Measurements from ENCODE around the gene IL1RL2. TPM values are rescaled to one million over a fixed set of nuclear protein-coding genes. Genes with fewer than 3 reads are reported as not detected.

Gene IL1RL2
- polyA plus RNA-seq, 3 donors = 0.10 to 0.91 (median 0.67) TPM

DNA sequence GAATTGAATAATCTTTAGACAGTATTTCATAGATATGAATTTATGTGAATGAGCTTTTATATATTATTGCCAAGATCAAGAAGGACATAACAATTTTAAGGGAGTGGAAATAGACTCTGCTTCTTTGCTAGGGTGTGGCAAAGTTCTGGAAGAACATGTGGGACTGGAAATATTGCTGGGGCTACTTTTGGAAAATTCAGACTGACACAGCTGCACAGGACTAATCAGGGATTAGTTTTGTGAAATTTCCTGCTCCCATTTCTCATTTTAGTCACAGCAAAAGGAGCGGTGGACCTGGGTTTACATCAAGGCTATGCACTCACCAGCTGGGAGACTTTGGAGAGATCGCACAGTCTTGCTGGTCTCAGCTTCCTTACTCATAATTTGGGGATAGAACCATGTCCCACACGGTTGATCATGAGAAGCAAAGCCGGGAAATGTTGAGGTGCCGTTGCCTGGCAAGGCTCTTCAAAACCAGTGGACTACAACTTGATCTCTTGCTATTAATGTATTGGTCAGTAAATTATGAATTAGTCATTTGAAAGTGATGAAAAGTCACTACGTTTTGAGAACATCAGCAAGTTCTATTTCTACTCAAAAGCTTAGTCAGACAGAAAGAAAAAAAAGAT, 42.4 kb downstream of the IL1RL2 start:
- WGBS, 3 donors = 85 to 89% (median 87%) methylated on average over 6 of the region's 6 CpGs
- no peak overlapping the region for H3K27ac ChIP-seq (ENCODE audit: low read depth, low read length)

DNA sequence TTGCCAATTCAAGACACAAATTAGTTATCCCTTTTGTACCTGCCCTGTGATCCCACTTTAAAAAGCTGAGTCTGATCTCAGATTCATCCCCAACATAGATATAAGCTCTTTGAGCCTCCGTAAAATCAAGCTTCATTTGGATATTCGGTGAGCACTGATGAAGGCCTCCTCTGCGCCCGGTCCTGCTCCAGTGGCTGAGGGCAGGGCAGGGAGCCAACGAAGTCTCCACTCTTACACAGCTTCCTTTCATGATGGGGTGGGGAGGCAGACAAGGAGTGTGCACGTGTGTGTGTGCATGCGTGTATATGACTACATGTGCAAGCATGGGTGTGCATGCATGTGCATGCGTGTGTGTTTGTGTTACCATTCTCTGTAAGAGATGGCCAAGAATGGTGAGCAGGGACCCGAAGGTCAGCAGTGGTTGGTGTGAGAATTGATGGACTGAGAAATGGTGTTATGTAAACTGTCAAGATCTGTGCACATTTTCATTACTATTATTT, 43.6 kb downstream of the IL1RL2 start:
- H3K27ac ChIP-seq (ENCODE audit: low read depth, low read length) = no peak overlapping the region
- 88 to 90% (median 90%) methylated on average over 9 of the region's 9 CpGs for WGBS, 3 donors

DNA sequence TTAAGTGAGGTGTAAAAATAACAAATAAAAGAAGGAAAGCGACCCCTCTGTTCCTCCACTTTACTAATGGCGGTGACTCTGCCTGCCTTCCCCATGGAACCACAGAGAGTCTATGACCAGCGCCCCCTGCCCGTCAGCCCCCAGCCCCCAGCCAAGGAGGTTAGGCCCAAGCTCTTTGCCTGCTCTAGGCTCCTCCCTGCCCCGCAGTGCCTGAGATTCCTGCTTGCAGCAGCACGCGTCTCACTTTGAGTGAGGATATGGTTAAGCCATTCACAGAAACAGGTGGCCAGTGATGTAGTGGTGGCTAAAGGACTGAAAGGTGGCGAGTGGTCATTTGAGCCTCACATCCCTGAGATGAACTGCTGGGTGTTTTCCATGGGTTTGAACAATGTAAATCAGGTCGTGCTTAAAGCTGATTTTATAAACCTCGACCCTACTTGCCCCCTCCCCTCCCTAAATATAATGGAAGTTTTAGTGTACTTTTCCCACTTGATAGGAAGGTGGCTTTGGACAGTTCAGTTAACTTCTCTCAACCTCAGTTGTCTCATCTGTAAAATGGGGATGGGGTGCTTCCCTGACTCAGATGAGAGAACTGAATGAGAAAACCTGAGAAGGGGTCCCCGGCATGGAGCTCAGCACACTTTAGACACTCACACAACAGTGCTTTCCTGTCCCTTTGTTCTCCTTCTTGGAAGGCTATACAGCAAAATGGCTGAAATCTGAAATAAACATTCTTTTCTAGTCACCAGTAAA, 46.5 kb downstream of the IL1RL2 start:
- 90 to 97% (median 96%) methylated on average over 11 of the region's 11 CpGs for WGBS, 3 donors
- no peak overlapping the region for H3K27ac ChIP-seq (ENCODE audit: low read depth, low read length)

DNA sequence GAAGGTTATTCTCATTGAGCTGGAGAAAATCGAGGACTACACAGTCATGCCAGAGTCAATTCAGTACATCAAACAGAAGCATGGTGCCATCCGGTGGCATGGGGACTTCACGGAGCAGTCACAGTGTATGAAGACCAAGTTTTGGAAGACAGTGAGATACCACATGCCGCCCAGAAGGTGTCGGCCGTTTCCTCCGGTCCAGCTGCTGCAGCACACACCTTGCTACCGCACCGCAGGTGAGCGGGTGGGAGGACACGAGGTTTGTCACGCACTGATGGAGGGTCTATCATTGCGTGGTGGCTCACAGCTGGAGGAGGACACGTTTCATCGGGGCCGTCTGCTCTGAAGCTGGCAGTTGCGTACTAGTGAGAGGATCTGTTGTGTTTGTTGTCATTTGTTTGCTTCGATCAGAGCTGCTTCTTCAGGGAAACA, 48.2 kb downstream of the IL1RL2 start:
- 90 to 95% (median 91%) methylated on average over 18 of the region's 18 CpGs for WGBS, 3 donors

DNA sequence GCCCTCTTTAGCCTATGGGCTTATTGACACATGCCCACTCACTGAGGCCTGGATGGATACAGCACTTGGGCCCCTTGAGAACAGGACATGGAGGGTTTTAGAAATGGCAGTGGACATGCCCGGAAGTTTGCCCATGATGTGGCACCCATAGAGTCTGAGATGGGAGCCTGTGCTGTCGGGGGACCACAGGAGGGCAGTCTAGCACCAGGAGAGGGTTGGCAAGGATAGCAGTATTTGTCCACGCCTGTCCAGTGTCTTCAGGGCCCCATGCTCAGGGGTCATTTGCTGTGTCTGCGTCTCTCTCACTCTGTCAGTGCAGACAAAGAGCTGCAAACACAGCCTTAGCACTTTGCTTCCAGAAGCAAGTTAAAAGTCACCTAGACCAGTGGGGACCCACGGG, 48.7 kb downstream of the IL1RL2 start:
- WGBS, 3 donors = 85 to 90% (median 86%) methylated on average over 5 of the region's 5 CpGs
- H3K27ac ChIP-seq (ENCODE audit: low read depth, low read length) = no peak overlapping the region

More for the DNA sequence above, 48.2 kb downstream of the IL1RL2 start:
- H3K27ac ChIP-seq (ENCODE audit: low read depth, low read length) = no peak overlapping the region

DNA sequence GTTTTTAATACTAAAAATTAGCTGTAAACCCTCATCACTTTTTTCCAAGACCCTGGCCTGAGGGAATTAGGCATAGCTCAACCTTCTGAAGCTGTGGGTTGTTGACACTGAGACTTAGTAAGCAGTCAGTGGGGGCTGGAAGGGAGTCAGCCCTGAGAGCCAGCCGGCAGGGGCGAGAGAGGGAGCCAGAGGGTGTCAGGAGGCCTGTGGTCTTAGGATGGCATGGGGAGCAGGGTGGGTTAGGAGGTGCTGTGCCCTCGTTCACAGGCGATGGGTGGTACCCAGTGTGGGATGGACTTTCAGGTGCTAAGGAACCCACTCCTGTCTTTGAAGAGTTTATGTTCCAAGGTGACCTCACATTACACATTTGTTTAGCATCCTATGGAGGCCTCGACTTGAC, 49.3 kb downstream of the IL1RL2 start:
- no peak overlapping the region for H3K27ac ChIP-seq (ENCODE audit: low read depth, low read length)
- WGBS, 3 donors = 75 to 92% (median 86%) methylated on average over 5 of the region's 5 CpGs

DNA sequence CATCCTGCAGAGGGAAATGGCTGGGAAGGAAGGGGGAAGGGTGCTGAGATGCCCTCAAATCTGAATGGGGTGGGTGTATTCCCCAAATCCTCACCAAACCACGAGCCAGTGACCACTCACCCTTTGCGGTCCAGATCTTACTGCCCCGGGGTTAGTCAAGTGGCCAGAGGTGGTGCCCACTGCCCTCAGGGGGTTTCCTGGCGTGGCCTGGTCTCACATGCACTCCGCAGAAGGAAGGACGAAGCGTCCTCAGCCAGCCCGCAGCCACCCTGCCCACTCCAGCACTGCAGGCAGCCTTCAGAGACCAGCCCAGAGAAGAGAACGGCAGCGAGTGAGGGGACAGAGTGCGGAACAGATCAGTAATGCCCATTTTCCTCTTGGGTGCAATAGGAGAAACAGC, 50.4 kb downstream of the IL1RL2 start:
- WGBS, 3 donors = 86 to 97% (median 95%) methylated on average over 11 of the region's 11 CpGs

DNA sequence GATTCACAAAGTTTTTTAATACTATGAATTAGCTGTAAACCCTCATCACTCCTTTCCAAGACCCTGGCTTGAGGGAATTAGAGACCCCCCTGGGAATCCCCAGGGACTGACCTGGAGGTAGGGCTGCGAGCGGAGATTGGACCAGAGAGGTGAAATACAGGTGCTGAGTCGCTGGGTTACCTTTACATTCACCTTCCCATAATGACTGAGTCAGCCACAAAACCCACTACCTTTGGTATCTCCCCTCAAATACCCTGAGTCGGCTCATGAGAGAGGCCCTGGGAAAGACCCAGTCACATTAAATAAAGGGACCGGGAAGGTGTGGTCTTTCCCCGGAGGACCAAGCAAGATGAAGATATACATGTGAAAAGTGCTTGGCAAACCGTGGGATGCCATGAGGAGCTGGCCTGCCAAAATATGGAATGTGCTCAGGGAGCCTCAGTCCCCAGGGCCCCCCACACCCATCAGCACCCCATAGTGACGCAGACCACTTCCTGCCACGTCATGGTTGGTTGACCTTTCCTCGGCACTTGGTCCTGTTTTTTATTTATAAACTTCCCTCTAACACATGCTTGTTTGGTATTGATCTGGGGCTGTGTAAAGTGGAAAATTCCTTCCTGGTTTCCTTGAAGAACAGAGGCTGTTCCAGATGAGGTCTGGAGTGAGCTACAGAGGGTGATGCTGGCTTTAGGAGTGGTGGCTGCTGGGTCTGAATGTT, 51.4 kb downstream of the IL1RL2 start:
- no peak overlapping the region for H3K27ac ChIP-seq (ENCODE audit: low read depth, low read length)
- 57 to 65% (median 59%) methylated on average over 10 of the region's 10 CpGs for WGBS, 3 donors

More for the DNA sequence above, 50.4 kb downstream of the IL1RL2 start:
- H3K27ac ChIP-seq (ENCODE audit: low read depth, low read length) = no peak overlapping the region

DNA sequence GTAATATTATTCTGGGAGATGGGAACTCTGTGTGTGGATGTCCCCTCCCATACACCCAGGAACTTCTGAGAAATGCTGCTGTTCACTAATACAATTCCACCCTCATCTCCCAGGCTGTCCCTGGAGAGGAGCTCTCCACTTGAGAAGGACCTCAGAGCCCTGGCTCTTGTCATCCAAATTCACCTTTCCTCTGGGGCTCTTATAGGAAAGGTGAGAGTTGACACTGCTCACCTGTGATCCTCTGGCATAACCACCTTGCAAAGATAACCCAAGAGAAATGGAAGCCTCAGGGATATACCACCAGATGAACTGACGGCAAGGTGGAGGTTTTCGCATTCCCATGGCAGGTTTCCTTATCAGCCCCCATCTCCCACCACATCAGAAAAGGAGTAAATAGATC, 52.0 kb downstream of the IL1RL2 start:
- WGBS, 3 donors = 97 to 100% (median 98%) methylated on average over 2 of the region's 2 CpGs
- H3K27ac ChIP-seq (ENCODE audit: low read depth, low read length) = no peak overlapping the region

DNA sequence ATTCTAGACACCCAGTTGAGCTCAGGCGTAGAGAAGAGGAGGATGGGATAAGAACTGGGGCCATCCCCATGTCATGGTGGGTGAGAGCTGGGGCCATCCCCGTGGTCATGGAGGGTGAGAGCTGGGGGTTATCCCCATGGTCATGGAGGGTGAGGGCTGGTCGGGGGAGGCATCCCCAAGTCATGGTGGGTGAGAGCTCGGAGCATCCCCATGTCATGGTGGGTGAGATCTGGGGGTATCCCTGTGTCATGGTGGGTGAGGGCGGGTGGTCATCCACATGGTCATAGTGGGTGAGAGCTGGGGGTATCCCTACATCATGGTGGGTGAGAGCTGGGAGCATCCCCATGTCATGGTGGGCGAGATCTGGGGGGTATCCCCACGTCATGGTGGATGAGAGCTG, 52.5 kb downstream of the IL1RL2 start:
- no peak overlapping the region for H3K27ac ChIP-seq (ENCODE audit: low read depth, low read length)
- 88 to 96% (median 96%) methylated on average over 7 of the region's 7 CpGs for WGBS, 3 donors

DNA sequence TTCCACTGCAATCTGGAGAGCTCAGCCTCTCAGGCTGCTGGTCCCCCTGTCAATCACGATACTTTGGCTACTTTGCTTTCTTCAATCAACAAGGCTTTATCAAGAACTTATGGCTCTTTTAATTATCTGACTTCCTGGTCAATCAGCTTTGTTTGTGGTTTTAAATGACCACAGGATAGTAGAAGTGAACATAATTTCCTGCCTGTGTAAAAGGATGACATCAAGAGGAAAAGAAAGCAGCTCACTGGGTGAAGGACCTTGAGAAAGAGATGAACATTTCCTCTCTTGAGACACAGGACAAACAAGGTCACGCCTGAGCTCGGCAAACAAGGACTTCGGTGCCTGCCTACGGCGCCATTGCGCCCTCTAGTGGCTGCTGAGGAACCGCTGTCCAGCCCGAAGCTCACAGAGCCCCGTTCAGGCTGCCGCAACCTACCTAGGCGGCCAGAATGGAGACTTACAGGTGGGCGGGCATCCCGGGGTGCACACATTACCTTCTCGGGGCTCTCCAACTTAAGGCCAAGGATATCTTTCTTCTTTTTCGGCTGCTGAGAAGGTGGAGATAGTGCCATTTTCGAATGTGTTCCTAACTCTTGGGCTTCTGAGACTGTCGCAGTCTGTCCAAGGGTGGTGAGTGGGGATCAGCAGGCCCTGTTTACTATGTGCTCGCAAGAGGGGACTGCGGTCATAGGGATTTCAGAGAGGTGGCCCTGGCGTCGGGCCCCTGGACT, 54.0 kb downstream of the IL1RL2 start:
- H3K27ac ChIP-seq (ENCODE audit: low read depth, low read length) = no peak overlapping the region
- WGBS, 3 donors = 12 to 15% (median 13%) methylated on average over 22 of the region's 22 CpGs

DNA sequence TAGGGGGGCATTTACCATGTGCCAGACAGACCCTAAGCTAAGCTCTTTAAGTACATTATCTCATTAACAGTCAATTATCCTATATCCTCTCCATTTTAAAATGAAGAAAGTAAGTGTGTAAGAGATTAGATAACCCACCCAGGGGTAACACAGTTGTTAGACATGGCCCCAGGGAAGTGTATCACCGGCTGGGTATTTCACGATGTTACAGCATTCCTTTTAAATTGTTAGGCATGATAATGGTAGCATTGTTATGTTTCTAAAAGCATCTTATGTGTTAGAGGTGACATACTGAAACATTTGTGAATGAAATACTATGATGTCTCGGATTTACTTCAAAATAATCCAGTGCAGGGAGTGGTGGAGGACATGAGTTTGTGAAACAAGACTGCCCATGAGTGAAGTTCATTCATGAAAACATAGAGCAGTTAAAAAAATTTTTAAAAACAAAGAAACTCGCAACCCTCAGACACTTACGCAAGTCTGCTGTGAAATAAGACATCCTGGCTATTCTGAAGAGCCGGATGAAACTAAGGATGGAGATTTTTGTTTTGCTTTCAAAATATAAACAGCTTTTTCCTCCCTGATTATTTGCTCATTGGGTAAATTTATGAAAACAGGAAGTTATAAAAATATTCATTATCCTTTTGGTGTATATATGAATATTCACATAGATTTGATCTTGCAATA, 54.9 kb downstream of the IL1RL2 start:
- no peak overlapping the region for H3K27ac ChIP-seq (ENCODE audit: low read depth, low read length)
- WGBS, 3 donors = 70 to 85% (median 72%) methylated on average over 6 of the region's 6 CpGs

DNA sequence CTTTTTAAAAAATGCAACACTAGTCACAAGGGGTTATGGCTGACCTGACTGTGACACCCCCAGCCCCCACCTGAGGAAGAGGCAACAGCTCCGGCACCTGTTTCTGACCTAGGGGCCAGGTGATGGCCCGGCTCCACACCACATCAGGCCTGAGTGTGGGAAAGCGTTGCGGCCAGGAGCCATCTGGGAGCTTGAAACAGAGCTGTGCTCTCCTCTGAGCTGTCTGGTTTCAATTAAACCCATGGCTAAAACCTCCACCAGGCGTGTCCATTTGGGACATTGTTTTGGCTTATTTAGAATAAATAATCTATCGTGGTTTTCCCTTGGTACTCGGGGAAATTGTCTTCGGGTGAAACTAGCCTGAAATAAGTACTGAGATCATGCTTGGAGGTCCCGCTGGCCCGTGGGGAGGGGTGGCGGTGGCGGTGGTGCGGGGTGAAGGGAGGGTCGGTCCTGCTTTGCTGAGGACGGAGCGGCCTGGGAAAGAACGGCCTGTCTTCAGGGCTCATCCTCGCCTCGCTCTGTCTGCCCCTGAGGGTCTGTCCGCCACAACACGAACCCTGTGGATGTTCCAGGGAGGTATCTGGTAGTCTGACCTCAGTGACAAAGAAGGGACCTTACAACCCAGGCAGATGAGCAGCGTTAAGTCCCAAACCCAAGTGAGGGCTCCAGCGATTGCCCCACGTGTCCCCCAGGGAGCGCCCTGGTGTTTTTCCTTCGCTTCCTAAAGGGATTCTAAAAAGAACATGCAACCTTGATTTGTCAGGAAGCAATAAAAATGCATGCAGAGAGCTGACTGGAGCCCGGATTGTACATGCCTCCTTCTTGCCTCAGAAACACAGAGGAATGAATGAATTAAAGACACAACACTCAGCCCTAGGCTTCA, 58.7 kb downstream of the IL1RL2 start:
- WGBS, 3 donors = 60 to 78% (median 73%) methylated on average over 26 to 27 of the region's 27 CpGs
- no peak overlapping the region for H3K27ac ChIP-seq (ENCODE audit: low read depth, low read length)

DNA sequence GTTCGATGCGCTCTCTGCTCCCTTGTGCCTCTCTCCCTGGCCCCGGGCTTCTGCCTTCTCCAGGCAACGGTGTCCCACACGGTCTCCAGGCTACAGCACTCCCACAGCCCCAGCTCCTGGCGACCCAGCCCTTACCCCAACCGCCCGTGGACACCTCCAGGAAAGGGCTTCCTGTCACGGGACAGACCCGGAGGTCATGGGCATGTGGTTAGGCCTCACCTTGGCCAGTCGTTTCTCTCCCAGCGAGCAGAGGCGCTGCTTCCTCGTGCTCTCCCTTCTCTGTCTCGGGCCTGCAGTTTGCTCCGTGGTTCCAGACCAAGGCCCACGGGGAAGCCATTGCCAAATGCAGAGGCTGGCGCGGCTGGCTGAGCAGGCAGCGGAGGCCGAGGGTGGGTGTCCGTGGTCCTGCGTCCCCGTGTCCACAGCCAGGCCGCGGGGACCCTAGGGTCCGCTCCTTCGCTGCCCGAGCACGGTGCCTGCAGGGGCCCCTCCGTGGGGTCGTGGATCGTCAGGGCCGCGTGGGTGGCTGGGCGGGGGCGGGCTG, 63.5 kb downstream of the IL1RL2 start:
- 84 to 89% (median 89%) methylated on average over 28 to 37 of the region's 37 CpGs for WGBS, 3 donors
- H3K27ac ChIP-seq (ENCODE audit: low read depth, low read length) = no peak overlapping the region

DNA sequence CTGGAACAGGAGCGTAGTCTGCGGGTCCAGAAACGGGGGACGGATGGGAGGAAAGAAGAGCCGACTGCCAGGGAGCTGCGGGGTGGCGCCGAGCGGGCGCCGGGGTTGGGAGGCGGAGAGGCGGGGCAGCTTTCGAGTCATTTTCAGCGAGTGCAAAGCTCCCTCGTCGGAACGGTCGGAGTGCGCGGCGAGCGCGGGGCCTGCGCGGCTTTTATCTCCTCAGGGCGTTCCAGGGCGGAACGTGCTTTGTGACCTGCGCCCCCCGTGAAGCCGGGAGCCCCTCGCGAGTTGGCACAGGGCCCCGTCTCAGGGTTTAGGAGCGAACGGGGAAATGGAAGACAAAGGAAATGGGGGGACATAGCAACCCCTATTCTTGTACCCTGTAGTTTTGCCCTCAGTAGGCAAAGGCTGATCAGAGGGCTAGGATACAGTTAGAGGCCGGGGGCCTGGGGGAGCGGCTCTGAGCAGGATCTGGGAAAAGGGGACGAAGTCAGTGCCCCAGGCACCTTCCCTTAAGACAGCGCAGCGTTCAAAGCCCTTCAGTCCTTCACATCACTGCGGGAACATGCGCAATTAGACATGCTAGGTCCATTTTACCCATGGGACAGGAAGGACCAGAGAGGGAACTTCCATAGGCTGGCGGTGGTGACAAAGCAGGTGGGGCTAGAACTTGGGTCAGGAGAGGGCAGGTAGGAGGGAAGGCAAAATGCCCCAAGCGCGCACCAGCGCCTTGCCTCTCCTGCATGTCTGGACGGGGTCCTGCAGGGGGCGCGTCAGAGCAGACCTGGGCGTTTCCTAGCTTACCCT, 64.4 kb downstream of the IL1RL2 start:
- H3K27ac ChIP-seq (ENCODE audit: low read depth, low read length) = no peak overlapping the region
- 4 to 6% (median 6%) methylated on average over 52 of the region's 52 CpGs for WGBS, 3 donors

DNA sequence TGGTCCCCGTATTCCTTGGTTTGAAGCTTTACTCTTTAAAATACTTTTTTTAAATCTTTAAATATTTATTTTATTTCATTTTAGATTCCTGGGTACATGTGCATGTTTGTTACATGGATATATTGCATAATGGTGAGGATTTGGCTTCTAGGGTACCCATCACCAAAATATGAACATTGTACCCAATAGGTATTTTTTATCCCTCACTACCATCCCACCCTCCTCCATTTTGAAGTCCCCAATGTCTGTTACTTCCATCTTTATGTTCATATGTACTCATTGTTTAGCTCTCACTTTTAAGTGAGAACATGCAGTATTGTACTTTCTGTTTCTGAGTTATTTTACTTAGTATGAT, 65.0 kb downstream of the IL1RL2 start:
- 20 to 38% (median 29%) methylated on average over 1 of the region's 1 CpG for WGBS, 3 donors
- H3K27ac ChIP-seq (ENCODE audit: low read depth, low read length) = no peak overlapping the region

All from adipose tissue (tissue), 3 donors.